HCT116 (cell line): Measurements from ENCODE around the gene CRTC1. TPM values are rescaled to one million over a fixed set of nuclear protein-coding genes. Genes with fewer than 3 reads are reported as not detected.

Experiments used
- ATAC-seq: fragments of 200-7000 bp; cut with Tn5 transposase; 2 replicates; pipeline ENCODE4 v1.9.1; 2020; ENCODE audit warnings: mild to moderate bottlenecking, moderate library complexity
- BruUV-seq: library from RNA; stranded (reverse); fragments of 400-500 nt; replicated peaks from 2 replicates; lab custom pipeline; 2021; lab: Mats Ljungman, UMichigan
- CTCF ChIA-PET: fragments of 300-600 bp; sonication (Branson Sonifier 250); formaldehyde crosslinking; loops from one replicate; lab custom pipeline; 2021; ENCODE audit warnings: antibody characterized with exemption; lab: Charles Lee
- POLR2A ChIA-PET: fragments of 300-600, 350-600 bp; sonication (Branson Sonifier 250); formaldehyde crosslinking; loops from one replicate; lab custom pipeline; 2021; ENCODE audit warnings: antibody characterized with exemption; lab: Charles Lee
- RAD21 ChIA-PET, 2 experiments: fragments of 300-600 bp; sonication (Branson Sonifier 250); formaldehyde crosslinking; loops; one replicate each; lab custom pipeline; 2023; ENCODE audit warnings: low total read pairs in 2 of 2; ENCODE audit not compliant: uncharacterized antibody in 2 of 2, unreplicated experiment in 2 of 2, low non-redundant PET in 1 of 2; lab: Charles Lee
- DNase-seq: peaks from one replicate; pipeline ENCODE4 v3.0.0-alpha.2; 2010; ENCODE audit warnings: low read depth, low spot score
- H2AFZ ChIP-seq: fragments of 200-600 bp; shearing (Covaris generic), sonication (generic); 2 replicates; pipeline ENCODE4 v1.6.1; 2017; ENCODE audit warnings: low read depth, mixed run types, mixed read lengths, antibody characterized with exemption, low read length; ENCODE audit not compliant: poor library complexity, severe bottlenecking
- H3K27ac ChIP-seq: 2 replicates; pipeline ENCODE4 v1.5.1; 2012; ENCODE audit warnings: low read depth, low read length
- H3K27me3 ChIP-seq: fragments of 200-600 bp; sonication (generic); 2 replicates; pipeline ENCODE4 v1.6.1; 2016; ENCODE audit warnings: mixed run types, low read length, mixed read lengths; ENCODE audit not compliant: insufficient read depth
- H3K36me3 ChIP-seq, 2 experiments: fragments of 200-500 bp in 1 of 2; fragments of 200-600 bp in 1 of 2; sonication (Bioruptor generic) in 1 of 2; sonication (generic) in 1 of 2; 2 replicates each; pipeline versions ENCODE4 v1.5.1 to v1.6.1; 2014 to 2016; ENCODE audit warnings: low read length in 2 of 2, inconsistent platforms in 1 of 2, mixed read lengths in 1 of 2, mixed run types in 1 of 2; ENCODE audit not compliant: insufficient read depth in 2 of 2, control insufficient read depth in 1 of 2
- H3K4me1 ChIP-seq, 2 experiments: fragments of 200-600 bp in 1 of 2; sonication (generic) in 1 of 2; 2 replicates each; pipeline versions ENCODE4 v1.5.1 to v1.6.1; 2012 to 2017; ENCODE audit warnings: low read length in 2 of 2, inconsistent platforms in 1 of 2, mild to moderate bottlenecking in 1 of 2, mixed read lengths in 1 of 2, mixed run types in 1 of 2, moderate library complexity in 1 of 2; ENCODE audit not compliant: insufficient read depth in 2 of 2, control insufficient read depth in 1 of 2
- H3K4me2 ChIP-seq: fragments of 200-600 bp; sonication (generic); 2 replicates; pipeline ENCODE4 v1.6.1; 2017; ENCODE audit warnings: mixed run types, low read length, mixed read lengths
- H3K4me3 ChIP-seq, 2 experiments: fragments of 200-600 bp in 1 of 2; sonication (generic) in 1 of 2; replicated peaks in 1 of 2; 2 replicates each; pipeline ENCODE4 v1.5.1; 2011 to 2016; ENCODE audit warnings: low read length in 2 of 2, control low read depth in 1 of 2, low read depth in 1 of 2, mild to moderate bottlenecking in 1 of 2, mixed read lengths in 1 of 2, mixed run types in 1 of 2
- H3K79me2 ChIP-seq: fragments of 200-600 bp; sonication (generic); 2 replicates; pipeline ENCODE4 v1.6.1; 2017; ENCODE audit warnings: mild to moderate bottlenecking, mixed run types, low read length, moderate library complexity, mixed read lengths; ENCODE audit not compliant: insufficient read depth
- H3K9ac ChIP-seq: fragments of 200-600 bp; sonication (generic); 2 replicates; pipeline ENCODE4 v1.6.1; 2016; ENCODE audit warnings: low read length, mixed read lengths
- H3K9me2 ChIP-seq: fragments of 200-600 bp; sonication (generic), shearing (Covaris generic); 2 replicates; pipeline ENCODE4 v1.6.1; 2017; ENCODE audit warnings: mixed run types, mild to moderate bottlenecking, moderate library complexity; ENCODE audit not compliant: insufficient read depth
- H3K9me3 ChIP-seq, 2 experiments: fragments of 200-500 bp in 1 of 2; fragments of 200-600 bp in 1 of 2; sonication (Bioruptor generic) in 1 of 2; sonication (generic) in 1 of 2; 2 replicates each; pipeline ENCODE4 v1.6.1; 2014 to 2017; ENCODE audit warnings: low read length in 2 of 2, mixed read lengths in 2 of 2, inconsistent platforms in 1 of 2, low read depth in 1 of 2, mild to moderate bottlenecking in 1 of 2, mixed run types in 1 of 2, moderate library complexity in 1 of 2; ENCODE audit not compliant: control insufficient read depth in 1 of 2, insufficient read depth in 1 of 2
- H4K20me1 ChIP-seq: fragments of 200-600 bp; sonication (generic), shearing (Covaris generic); 2 replicates; pipeline ENCODE4 v1.6.1; 2017; ENCODE audit warnings: mixed run types, mild to moderate bottlenecking, moderate library complexity; ENCODE audit not compliant: insufficient read depth
- CBX3 ChIP-seq: IDR thresholded peaks from 2 replicates; pipeline ENCODE4 v1.6.1; 2012; ENCODE audit warnings: low read depth
- CEBPB ChIP-seq: IDR thresholded peaks from 2 replicates; pipeline ENCODE4 v1.6.1; 2012; ENCODE audit warnings: low read depth
- ELF1 ChIP-seq: IDR thresholded peaks from 2 replicates; pipeline ENCODE4 v1.6.1; 2012; ENCODE audit warnings: low read depth, borderline replicate concordance
- EZH2 ChIP-seq: fragments of 200-600 bp; sonication (generic); IDR thresholded peaks from 2 replicates; pipeline ENCODE4 v1.6.1; 2017; ENCODE audit warnings: antibody characterized with exemption, mixed run types
- EZH2phosphoT487 ChIP-seq: fragments of 200-600 bp; IDR thresholded peaks from 2 replicates; pipeline ENCODE4 v1.6.1; 2018; ENCODE audit warnings: antibody characterized with exemption, borderline replicate concordance
- JUND ChIP-seq: IDR thresholded peaks from 2 replicates; pipeline ENCODE4 v1.6.1; 2012
- POLR2A ChIP-seq: IDR thresholded peaks from 2 replicates; pipeline ENCODE4 v1.7.0; 2011; ENCODE audit warnings: borderline replicate concordance; ENCODE audit not compliant: insufficient read depth, insufficient read length; ENCODE audit errors: extremely low read depth
- POLR2AphosphoS5 ChIP-seq: IDR thresholded peaks from 2 replicates; pipeline ENCODE4 v1.6.1; 2011; ENCODE audit warnings: mild to moderate bottlenecking, low read depth, low read length, moderate library complexity
- RAD21 ChIP-seq: IDR thresholded peaks from 2 replicates; pipeline ENCODE4 v1.6.1; 2012; ENCODE audit warnings: low read depth, mild to moderate bottlenecking
- SP1 ChIP-seq: IDR thresholded peaks from 2 replicates; pipeline ENCODE4 v1.6.1; 2012; ENCODE audit warnings: low read depth
- SRF ChIP-seq: IDR thresholded peaks from 2 replicates; pipeline ENCODE4 v1.6.1; 2012; ENCODE audit warnings: low read depth
- TCF7L2 ChIP-seq: IDR thresholded peaks from 2 replicates; pipeline ENCODE4 v1.7.0; 2011; ENCODE audit warnings: borderline replicate concordance, inconsistent platforms; ENCODE audit not compliant: insufficient read depth, insufficient read length; ENCODE audit errors: extremely low read depth
- YY1 ChIP-seq: IDR thresholded peaks from 2 replicates; pipeline ENCODE4 v1.6.1; 2011; ENCODE audit warnings: low read length, low read depth, moderate library complexity, mild to moderate bottlenecking; ENCODE audit not compliant: insufficient replicate concordance; ENCODE audit errors: extremely low read depth
- ZBTB33 ChIP-seq: IDR thresholded peaks from 2 replicates; pipeline ENCODE4 v1.6.1; 2011; ENCODE audit warnings: mild to moderate bottlenecking, low read length, moderate library complexity; ENCODE audit not compliant: insufficient replicate concordance; ENCODE audit errors: extremely low read depth
- ZFX ChIP-seq: fragments of 450-650 bp; IDR thresholded peaks from 2 replicates; pipeline ENCODE4 v1.6.1; 2017
- ZNF274 ChIP-seq: fragments of 200-500 bp; sonication (Bioruptor generic); IDR thresholded peaks from 2 replicates; pipeline ENCODE4 v1.6.1; 2014; ENCODE audit warnings: mild to moderate bottlenecking, low read depth, low read length, inconsistent platforms
- intact Hi-C: fragments of 100-400 bp; cut with micrococcal nuclease; formaldehyde crosslinking; loops from 2 replicates; pipeline ENCODE4 v1.10.0; 2022
- total RNA-seq: library from RNA; stranded (reverse); gene quantifications from one replicate; pipeline ENCODE4 v1.2.1, GENCODE V29; 2021; ENCODE audit not compliant: unreplicated experiment
- TF ChIP-seq, protein P1 (sequence below): IDR thresholded peaks from 2 replicates; pipeline ENCODE4 v1.6.1; 2012
- TF ChIP-seq, protein P2 (sequence below): IDR thresholded peaks from 2 replicates; pipeline ENCODE4 v1.6.1; 2012
- TF ChIP-seq, protein P3 (sequence below), 3 experiments: fragments of 200-600 bp in 1 of 3; sonication (generic) in 1 of 3; IDR thresholded peaks in 2 of 3; conservative IDR thresholded peaks in 1 of 3; 2 replicates each; pipeline ENCODE4 v1.5.1; 2012 to 2017; ENCODE audit warnings: low read depth in 2 of 3, low read length in 2 of 3, antibody characterized with exemption in 1 of 3, borderline replicate concordance in 1 of 3, control low read depth in 1 of 3, mild to moderate bottlenecking in 1 of 3, mixed read lengths in 1 of 3, mixed run types in 1 of 3, moderate library complexity in 1 of 3; ENCODE audit not compliant: insufficient read depth in 1 of 3

The CRTC1 gene
- total RNA-seq, 1 experiment from 2014 or later, result 14.9 TPM

DNA sequence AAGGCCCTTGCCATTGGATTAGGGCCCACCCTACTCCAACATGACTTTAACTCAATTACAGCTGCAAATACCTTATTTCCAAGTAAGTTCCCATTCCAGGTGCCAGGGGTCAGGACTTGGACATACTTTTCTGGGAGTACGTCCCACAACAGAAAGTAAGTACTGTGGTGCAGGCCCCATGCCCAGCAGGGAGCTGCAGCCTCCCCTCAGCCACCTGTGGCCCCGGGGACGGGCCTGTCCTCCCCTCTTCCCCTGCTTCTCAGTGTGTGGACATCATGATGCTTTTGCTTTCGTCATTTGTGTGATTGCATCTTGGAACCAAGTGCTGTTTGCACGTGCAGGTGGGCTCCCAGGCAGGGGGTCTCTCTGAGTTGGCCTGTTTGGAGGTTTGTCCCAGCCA, 31.9 kb downstream of the CRTC1 start:
- intact Hi-C loops, result no loop called here
- no TSS peak for BruUV-seq
- no peaks in the 10 kb centered on the region for H3K36me3 ChIP-seq

More for the DNA sequence above, 31.9 kb downstream of the CRTC1 start:
- Histone ChIP-seq H3K9me3 (no peaks in the 10 kb centered on the region), H4K20me1 (no peaks in the 10 kb centered on the region), H3K4me3 (no peak overlapping the region), H3K27ac (no peak overlapping the region), H3K9ac (no peak overlapping the region), H3K79me2 (no peaks in the 10 kb centered on the region), H2AFZ (no peak overlapping the region), H3K27me3 (no peaks in the 10 kb centered on the region), H3K4me2 (no peak overlapping the region), H3K4me1 (no peaks in the 10 kb centered on the region), H3K9me2 (no peaks in the 10 kb centered on the region)
- TF ChIP-seq SRF, result no peak
- TF ChIP-seq CEBPB, result no peak
- TF ChIP-seq ELF1, result no peak
- TF ChIP-seq TCF7L2, result no peak
- no peak for TF ChIP-seq ZBTB33
- no peak for TF ChIP-seq JUND
- no peak for TF ChIP-seq ZNF274
- TF ChIP-seq, protein P1, sequence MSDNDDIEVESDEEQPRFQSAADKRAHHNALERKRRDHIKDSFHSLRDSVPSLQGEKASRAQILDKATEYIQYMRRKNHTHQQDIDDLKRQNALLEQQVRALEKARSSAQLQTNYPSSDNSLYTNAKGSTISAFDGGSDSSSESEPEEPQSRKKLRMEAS, result no peak
- no peak for TF ChIP-seq EZH2
- TF ChIP-seq RAD21, result no peak
- no peak for TF ChIP-seq ZFX
- no peak for TF ChIP-seq YY1
- no peak for TF ChIP-seq POLR2A
- TF ChIP-seq SP1, result no peak
- TF ChIP-seq, protein P2, sequence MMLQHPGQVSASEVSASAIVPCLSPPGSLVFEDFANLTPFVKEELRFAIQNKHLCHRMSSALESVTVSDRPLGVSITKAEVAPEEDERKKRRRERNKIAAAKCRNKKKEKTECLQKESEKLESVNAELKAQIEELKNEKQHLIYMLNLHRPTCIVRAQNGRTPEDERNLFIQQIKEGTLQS, result no peak
- no peak for TF ChIP-seq POLR2AphosphoS5
- TF ChIP-seq CBX3, result no peak
- TF ChIP-seq, protein P3, sequence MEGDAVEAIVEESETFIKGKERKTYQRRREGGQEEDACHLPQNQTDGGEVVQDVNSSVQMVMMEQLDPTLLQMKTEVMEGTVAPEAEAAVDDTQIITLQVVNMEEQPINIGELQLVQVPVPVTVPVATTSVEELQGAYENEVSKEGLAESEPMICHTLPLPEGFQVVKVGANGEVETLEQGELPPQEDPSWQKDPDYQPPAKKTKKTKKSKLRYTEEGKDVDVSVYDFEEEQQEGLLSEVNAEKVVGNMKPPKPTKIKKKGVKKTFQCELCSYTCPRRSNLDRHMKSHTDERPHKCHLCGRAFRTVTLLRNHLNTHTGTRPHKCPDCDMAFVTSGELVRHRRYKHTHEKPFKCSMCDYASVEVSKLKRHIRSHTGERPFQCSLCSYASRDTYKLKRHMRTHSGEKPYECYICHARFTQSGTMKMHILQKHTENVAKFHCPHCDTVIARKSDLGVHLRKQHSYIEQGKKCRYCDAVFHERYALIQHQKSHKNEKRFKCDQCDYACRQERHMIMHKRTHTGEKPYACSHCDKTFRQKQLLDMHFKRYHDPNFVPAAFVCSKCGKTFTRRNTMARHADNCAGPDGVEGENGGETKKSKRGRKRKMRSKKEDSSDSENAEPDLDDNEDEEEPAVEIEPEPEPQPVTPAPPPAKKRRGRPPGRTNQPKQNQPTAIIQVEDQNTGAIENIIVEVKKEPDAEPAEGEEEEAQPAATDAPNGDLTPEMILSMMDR (IDR thresholded peaks at IDR 0.05 in 2 of 3, conservative IDR thresholded peaks at IDR 0.05 in 1 of 3; ENCODE audit: borderline replicate concordance in 1 of 3, insufficient read depth in 1 of 3, low read depth in 2 of 3, low read length in 2 of 3), result no peak
- no peak for TF ChIP-seq EZH2phosphoT487
- no peak for DNase-seq
- CTCF ChIA-PET, result no interaction called here
- POLR2A ChIA-PET, result no interaction called here
- ATAC-seq, result no peak
- RAD21 ChIA-PET, result no interaction called here
